D721Med (cell line): ENCODE measurements around the gene TBPL2.
"Not testable (repeated sequence)": the region's sequence is repeated elsewhere in the genome, so short reads cannot be mapped to it uniquely, and the experiment has no call there.

ENCODE experiments used
- DNase-seq: peaks from one replicate; pipeline ENCODE4 v3.0.0; 2011; ENCODE audit warnings: low spot score; ENCODE audit not compliant: insufficient read length
- FAIRE-seq: peaks from 2 replicates; lab custom pipeline; 2011; peaks lifted over from hg19 to GRCh38; lab: Jason Lieb, UNC
- TF ChIP-seq, protein P1 (sequence below): IDR thresholded peaks from 2 replicates; pipeline ENCODE4 v1.5.1; 2012; ENCODE audit warnings: mild to moderate bottlenecking, control low read depth; ENCODE audit not compliant: insufficient read depth; ENCODE audit errors: missing control alignments

TBPL2 gene

DNA sequence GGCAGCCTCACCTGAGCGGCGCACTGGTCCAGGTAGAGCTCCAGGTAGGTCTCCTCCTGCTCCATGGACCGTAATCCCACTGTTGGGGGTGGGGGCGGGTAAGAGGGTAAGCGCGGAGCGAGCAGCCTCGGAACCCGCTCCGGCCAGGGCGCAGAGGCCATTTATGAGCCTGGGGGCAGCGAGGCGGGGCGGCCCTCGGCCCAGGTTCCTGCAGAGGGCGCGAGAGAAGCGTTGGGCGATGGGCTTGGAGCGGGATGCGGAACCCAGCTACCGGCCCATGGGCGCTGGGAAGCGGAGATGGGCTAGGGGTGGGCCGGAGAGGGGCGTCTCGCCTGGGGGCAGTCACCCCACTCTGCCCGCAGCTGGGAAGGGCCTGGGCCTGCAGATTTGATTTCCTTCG, at the start of gene TBPL2:
TSS of gene TBPL2 (minus strand) at position 232 of the 400 bp plus-strand sequence. CDS start at position 65, 167 bp downstream.
- no peak for DNase-seq
- no peak for FAIRE-seq
- TF ChIP-seq, protein P1, sequence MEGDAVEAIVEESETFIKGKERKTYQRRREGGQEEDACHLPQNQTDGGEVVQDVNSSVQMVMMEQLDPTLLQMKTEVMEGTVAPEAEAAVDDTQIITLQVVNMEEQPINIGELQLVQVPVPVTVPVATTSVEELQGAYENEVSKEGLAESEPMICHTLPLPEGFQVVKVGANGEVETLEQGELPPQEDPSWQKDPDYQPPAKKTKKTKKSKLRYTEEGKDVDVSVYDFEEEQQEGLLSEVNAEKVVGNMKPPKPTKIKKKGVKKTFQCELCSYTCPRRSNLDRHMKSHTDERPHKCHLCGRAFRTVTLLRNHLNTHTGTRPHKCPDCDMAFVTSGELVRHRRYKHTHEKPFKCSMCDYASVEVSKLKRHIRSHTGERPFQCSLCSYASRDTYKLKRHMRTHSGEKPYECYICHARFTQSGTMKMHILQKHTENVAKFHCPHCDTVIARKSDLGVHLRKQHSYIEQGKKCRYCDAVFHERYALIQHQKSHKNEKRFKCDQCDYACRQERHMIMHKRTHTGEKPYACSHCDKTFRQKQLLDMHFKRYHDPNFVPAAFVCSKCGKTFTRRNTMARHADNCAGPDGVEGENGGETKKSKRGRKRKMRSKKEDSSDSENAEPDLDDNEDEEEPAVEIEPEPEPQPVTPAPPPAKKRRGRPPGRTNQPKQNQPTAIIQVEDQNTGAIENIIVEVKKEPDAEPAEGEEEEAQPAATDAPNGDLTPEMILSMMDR = no peak

GRCh38 chr14:55488204-55488603, 47.8 kb upstream of the TBPL2 start:
- TF ChIP-seq, protein P1 = no peak
- DNase-seq = no peak
- FAIRE-seq = no peak

GRCh38 chr14:55482936-55483605, 42.7 kb upstream of the TBPL2 start:
- DNase-seq (no peak), FAIRE-seq (no peak)
- TF ChIP-seq, protein P1 = no peak

- DNase-seq = no peak
- TF ChIP-seq, protein P1 = no peak
- FAIRE-seq = no peak
Measured at GRCh38 chr14:55481769-55482168, 41.4 kb upstream of the TBPL2 start.

DNA sequence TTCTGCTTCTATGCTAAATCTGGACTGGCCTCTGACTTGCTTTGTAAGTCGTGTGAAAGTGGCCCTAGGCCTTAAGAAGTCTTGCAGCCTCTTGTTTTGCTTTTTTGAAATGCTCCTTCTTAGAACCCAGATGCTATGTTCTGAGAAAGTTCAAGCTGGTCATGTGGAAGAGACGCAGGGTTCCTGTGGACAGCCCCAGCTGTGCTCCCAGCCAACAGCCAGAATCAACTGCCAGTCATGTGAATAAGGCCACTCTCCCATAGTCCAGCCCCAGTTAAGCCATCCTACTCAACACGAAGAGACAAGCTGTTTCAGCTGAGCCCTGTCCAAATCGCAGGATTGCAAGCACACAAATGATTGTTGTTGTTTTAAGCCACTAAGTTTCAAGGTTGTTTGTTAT, 37.3 kb upstream of the TBPL2 start:
- TF ChIP-seq, protein P1 = no peak
- DNase-seq (no peak), FAIRE-seq (no peak)

DNA sequence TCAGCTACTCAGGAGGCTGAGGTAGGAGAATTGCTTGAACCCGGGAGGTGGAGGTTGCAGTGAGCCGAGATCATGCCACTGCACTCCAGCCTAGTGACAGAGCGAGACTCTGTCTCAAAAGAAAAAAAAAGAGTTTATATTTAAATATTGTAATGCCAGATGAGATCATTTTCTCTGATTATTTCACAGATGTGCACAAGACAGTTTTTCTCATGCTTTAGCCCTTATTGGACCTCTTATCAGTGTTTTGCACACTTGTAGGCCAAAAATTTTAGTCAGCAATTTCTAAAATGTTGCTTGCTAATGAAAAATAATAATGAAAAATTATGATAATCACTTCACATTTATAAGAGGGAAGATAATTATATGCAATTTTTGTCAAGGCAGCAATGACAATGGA, 36.0 kb upstream of the TBPL2 start:
- DNase-seq, FAIRE-seq: not testable (repeated sequence)

DNA sequence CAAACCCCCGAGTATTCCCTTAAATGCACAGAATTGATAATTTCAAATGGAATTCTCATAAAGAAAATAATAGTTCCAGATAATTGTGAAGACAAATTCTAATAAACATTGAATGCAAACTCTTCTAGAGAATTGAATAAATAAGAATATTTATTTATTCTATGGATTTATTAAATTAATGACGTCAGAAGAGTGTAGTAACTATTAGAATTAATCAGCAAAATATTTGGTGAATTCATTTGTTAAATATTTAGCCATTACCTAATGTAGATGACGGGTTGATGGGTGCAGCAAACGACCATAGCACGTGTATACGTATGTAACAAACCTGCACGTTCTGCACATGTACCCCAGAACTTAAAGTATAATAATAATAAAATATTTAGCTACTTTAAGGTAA, 33.4 kb upstream of the TBPL2 start:
- TF ChIP-seq, protein P1 = no peak
- FAIRE-seq (no peak), DNase-seq (no peak)
